Ectodermal cell (in vitro differentiated cells): ENCODE data around the gene TAF8.

Experiments used
- H3K27ac ChIP-seq: 2 replicates; pipeline ENCODE4 v1.7.0; 2013; ENCODE audit warnings: mild to moderate bottlenecking, low read depth, low read length; ENCODE audit not compliant: insufficient read depth, poor library complexity, severe bottlenecking
- H3K27me3 ChIP-seq: 2 replicates; pipeline ENCODE4 v1.7.0; 2013; ENCODE audit warnings: mild to moderate bottlenecking, low read length; ENCODE audit not compliant: insufficient read depth, control insufficient read depth, poor library complexity, severe bottlenecking
- H3K36me3 ChIP-seq: one replicate; pipeline ENCODE4 v1.7.0; 2013; ENCODE audit warnings: low read length; ENCODE audit not compliant: control insufficient read depth, insufficient read depth
- H3K4me1 ChIP-seq: one replicate; pipeline ENCODE4 v1.7.0; 2013; ENCODE audit warnings: low read length; ENCODE audit not compliant: control insufficient read depth, insufficient read depth
- H3K4me3 ChIP-seq: 2 replicates; pipeline ENCODE4 v1.7.0; 2013; ENCODE audit warnings: low read depth, low read length, control low read depth; ENCODE audit not compliant: insufficient read depth
- H3K9me3 ChIP-seq: 2 replicates; pipeline ENCODE4 v1.7.0; 2013; ENCODE audit warnings: mild to moderate bottlenecking, low read length, moderate library complexity; ENCODE audit not compliant: control insufficient read depth
- WGBS, 2 experiments: methylation state at CpG; one replicate each; pipeline ENCODE4 v1.1.7; 2013; ENCODE audit warnings: missing lambda C conversion rate in 2 of 2; 5-methylcytosine and 5-hydroxymethylcytosine counted together

Gene TAF8

GRCh38 chr6:42100029-42100901 lies 49.9 kb downstream of the TAF8 start:
- no peaks in the 10 kb centered on the region for H3K36me3 ChIP-seq
- peaks cover 10% of the 10 kb centered on the region for H3K27me3 ChIP-seq
- H3K9me3 ChIP-seq, result no peaks in the 10 kb centered on the region
- peaks cover 3% of the 10 kb centered on the region for H3K4me1 ChIP-seq
- WGBS, 2 experiments, result 91% methylated on average over 14 of the region's 14 CpGs
- H3K27ac ChIP-seq, result no peak overlapping the region
- no peak overlapping the region for H3K4me3 ChIP-seq

- peaks cover 3% of the 10 kb centered on the region for H3K4me1 ChIP-seq
Measured at GRCh38 chr6:42101186-42101657, 50.9 kb downstream of the TAF8 start.

GRCh38 chr6:42103216-42103615 lies 52.9 kb downstream of the TAF8 start:
- Histone ChIP-seq H3K36me3 (no peaks in the 10 kb centered on the region), H3K9me3 (no peaks in the 10 kb centered on the region), H3K27ac (no peak overlapping the region), H3K4me1 (peaks cover 3% of the 10 kb centered on the region), H3K27me3 (peaks cover 13% of the 10 kb centered on the region), H3K4me3 (no peak overlapping the region)
- 93 to 95% methylated on average over 7 of the region's 7 CpGs for WGBS, 2 experiments

More at GRCh38 chr6:42101186-42101657, 50.9 kb downstream of the TAF8 start:
- Histone ChIP-seq H3K4me3 (no peak overlapping the region), H3K36me3 (no peaks in the 10 kb centered on the region), H3K9me3 (no peaks in the 10 kb centered on the region), H3K27ac (no peak overlapping the region), H3K27me3 (peaks cover 13% of the 10 kb centered on the region)
- 97% methylated on average over 7 to 8 of the region's 8 CpGs for WGBS, 2 experiments

GRCh38 chr6:42103753-42104094 lies 53.4 kb downstream of the TAF8 start:
- Histone ChIP-seq H3K27ac (no peak overlapping the region), H3K9me3 (no peaks in the 10 kb centered on the region), H3K36me3 (no peaks in the 10 kb centered on the region), H3K4me1 (peaks cover 3% of the 10 kb centered on the region), H3K4me3 (peak overlapping the region; percentile 33), H3K27me3 (peaks cover 13% of the 10 kb centered on the region)
- WGBS, 2 experiments, result 93% methylated on average over 12 of the region's 12 CpGs

GRCh38 chr6:42104095-42104803 lies 53.9 kb downstream of the TAF8 start:
- 6 to 9% methylated on average over 66 of the region's 66 CpGs for WGBS, 2 experiments
- H3K27ac ChIP-seq, result no peak overlapping the region
- H3K4me3 ChIP-seq, result peak overlapping the region; percentile 33
- H3K4me1 ChIP-seq, result peaks cover 3% of the 10 kb centered on the region
- no peaks in the 10 kb centered on the region for H3K9me3 ChIP-seq
- H3K27me3 ChIP-seq, result peaks cover 13% of the 10 kb centered on the region
- no peaks in the 10 kb centered on the region for H3K36me3 ChIP-seq

GRCh38 chr6:42104804-42105125 lies 54.4 kb downstream of the TAF8 start:
- Histone ChIP-seq H3K36me3 (no peaks in the 10 kb centered on the region), H3K27ac (no peak overlapping the region), H3K4me3 (peak overlapping the region; percentile 33), H3K4me1 (peaks cover 3% of the 10 kb centered on the region), H3K9me3 (no peaks in the 10 kb centered on the region), H3K27me3 (peaks cover 13% of the 10 kb centered on the region)
- 43 to 49% methylated on average over 16 of the region's 16 CpGs for WGBS, 2 experiments

GRCh38 chr6:42105156-42105648 lies 54.9 kb downstream of the TAF8 start:
- no peak overlapping the region for H3K27ac ChIP-seq
- WGBS, 2 experiments, result 92 to 93% methylated on average over 17 of the region's 17 CpGs

GRCh38 chr6:42105709-42106108 lies 55.4 kb downstream of the TAF8 start:
- Histone ChIP-seq H3K36me3 (no peaks in the 10 kb centered on the region), H3K27me3 (peaks cover 13% of the 10 kb centered on the region), H3K27ac (no peak overlapping the region), H3K4me3 (no peak overlapping the region), H3K9me3 (no peaks in the 10 kb centered on the region), H3K4me1 (peaks cover 3% of the 10 kb centered on the region)
- 94 to 96% methylated on average over 1 of the region's 1 CpG for WGBS, 2 experiments

More at GRCh38 chr6:42105156-42105648, 54.9 kb downstream of the TAF8 start:
- Histone ChIP-seq H3K4me3 (no peak overlapping the region), H3K9me3 (no peaks in the 10 kb centered on the region), H3K27me3 (peaks cover 13% of the 10 kb centered on the region), H3K36me3 (no peaks in the 10 kb centered on the region), H3K4me1 (peaks cover 3% of the 10 kb centered on the region)

GRCh38 chr6:42106112-42107023 lies 56.0 kb downstream of the TAF8 start:
- H3K27me3 ChIP-seq, result peaks cover 13% of the 10 kb centered on the region
- H3K4me3 ChIP-seq, result no peak overlapping the region
- no peaks in the 10 kb centered on the region for H3K36me3 ChIP-seq
- WGBS, 2 experiments, result 85 to 87% methylated on average over 19 of the region's 19 CpGs
- peaks cover 3% of the 10 kb centered on the region for H3K4me1 ChIP-seq
- H3K27ac ChIP-seq, result no peak overlapping the region
- H3K9me3 ChIP-seq, result no peaks in the 10 kb centered on the region
